GM12801 (cell line): ENCODE measurements around the gene JARID2.

Source experiments
- TF ChIP-seq, protein P1 (sequence below): IDR thresholded peaks from one replicate; pipeline ENCODE4 v1.5.1; 2011; ENCODE audit warnings: control low read depth; ENCODE audit not compliant: insufficient read length; ENCODE audit errors: extremely low read depth

JARID2 gene

DNA sequence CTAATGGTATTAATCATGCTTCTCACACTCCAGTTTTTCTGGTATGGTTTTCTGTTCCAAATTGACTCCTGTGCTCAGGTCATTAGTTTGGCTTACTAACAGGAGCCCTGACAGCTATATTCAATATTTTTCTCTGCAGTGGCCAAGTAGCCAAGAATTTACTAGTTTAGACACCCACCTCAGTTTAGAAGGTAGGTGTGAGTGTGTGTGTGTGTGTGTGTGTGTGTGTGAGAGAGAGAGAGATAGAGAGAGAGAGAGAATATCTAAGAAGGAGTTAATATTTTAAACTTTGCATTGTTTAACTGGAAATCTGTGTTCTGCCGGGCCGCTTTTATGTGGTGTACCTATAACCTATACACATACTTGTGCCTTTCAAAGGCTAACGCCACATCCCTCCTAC is 18.5 kb downstream of the JARID2 start:
- TF ChIP-seq, protein P1, sequence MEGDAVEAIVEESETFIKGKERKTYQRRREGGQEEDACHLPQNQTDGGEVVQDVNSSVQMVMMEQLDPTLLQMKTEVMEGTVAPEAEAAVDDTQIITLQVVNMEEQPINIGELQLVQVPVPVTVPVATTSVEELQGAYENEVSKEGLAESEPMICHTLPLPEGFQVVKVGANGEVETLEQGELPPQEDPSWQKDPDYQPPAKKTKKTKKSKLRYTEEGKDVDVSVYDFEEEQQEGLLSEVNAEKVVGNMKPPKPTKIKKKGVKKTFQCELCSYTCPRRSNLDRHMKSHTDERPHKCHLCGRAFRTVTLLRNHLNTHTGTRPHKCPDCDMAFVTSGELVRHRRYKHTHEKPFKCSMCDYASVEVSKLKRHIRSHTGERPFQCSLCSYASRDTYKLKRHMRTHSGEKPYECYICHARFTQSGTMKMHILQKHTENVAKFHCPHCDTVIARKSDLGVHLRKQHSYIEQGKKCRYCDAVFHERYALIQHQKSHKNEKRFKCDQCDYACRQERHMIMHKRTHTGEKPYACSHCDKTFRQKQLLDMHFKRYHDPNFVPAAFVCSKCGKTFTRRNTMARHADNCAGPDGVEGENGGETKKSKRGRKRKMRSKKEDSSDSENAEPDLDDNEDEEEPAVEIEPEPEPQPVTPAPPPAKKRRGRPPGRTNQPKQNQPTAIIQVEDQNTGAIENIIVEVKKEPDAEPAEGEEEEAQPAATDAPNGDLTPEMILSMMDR: no peak

DNA sequence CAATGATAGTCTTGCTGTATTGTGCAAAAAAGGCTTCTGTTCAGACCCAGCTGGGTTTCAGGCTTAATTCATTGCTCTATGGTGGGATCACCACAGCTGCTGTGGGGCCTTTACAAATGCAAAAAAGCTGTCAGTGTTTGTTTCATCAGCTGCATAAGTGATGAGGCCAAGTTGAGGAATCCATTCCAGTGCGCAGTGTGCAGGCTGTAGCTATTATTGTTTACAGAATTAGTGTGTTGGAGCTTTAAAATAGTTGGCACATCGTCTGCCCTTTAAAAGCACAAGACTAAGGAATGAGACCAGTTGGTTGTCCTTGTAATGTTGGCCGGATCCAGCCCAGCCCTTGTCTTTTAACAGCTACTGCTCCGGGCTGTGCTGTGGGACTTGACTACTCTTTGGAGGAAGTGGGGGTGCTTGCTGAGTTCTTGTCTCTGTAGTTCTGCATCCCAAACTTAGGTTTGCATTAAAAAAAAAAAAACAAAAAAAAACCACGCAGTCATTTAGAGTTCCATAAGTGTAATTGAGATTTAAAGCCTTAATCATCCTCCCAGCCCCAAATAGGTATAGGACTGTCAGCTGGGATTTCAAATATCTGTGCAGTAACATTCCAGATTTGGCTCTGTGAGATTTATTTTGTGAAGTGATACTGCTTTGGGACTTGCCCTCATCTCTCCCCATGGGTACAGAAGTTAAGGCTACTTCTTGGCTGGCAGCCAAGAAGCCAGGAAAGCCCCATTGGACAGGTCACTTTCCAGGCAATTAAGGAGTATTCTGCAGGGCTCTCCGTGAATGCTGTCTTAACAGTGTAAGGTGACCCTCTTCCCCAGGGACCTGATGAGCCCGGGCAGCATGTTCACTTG is 19.3 kb downstream of the JARID2 start:
- TF ChIP-seq, protein P1: no peak

DNA sequence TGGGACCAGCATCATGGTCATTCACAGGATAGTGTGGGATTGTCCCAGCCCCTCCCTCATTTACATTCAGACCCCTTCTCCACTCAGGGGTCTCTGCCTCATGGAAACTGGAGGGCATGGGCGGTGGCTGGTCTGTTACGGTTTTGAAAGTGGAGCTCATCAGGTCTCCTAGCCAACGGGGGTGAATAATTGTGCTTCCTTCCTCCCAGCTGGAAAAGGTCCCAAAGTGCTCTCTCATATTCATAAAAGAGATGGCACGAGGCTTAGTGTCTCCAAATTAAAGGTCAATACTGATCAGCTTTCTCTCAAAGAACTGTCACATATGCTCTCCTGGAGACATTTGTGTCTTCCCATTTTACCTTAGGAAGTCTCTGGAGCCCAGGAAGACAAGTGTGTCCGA is 19.9 kb downstream of the JARID2 start:
- TF ChIP-seq, protein P1: no peak

DNA sequence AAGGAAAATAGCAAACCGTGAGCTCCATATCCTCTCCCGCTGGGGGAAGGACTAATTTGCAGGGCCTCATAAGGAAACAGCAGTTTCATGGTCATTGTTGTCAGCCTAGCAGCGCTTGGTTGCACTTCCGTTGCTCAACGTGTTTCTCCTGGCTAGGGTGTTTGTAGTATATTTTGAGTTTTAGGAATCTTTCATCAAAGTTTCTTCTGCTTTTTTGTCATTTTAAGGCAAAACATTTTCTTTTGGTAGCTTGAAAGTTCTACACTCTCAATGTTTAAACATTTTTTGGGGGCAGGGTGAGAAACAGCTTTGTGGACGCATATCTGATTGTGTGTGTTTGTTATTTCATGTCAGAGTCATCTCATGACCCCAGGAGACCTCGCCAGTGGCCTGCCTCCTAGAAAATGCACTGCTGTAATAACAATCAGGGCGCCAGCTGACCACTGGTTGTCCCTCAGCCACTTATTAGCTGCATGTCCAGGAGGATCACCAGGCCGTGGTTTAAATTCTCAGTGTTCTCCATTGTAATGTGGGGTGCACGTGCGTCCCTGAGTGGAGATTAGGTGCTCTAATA is 20.6 kb downstream of the JARID2 start:
- TF ChIP-seq, protein P1: no peak

DNA sequence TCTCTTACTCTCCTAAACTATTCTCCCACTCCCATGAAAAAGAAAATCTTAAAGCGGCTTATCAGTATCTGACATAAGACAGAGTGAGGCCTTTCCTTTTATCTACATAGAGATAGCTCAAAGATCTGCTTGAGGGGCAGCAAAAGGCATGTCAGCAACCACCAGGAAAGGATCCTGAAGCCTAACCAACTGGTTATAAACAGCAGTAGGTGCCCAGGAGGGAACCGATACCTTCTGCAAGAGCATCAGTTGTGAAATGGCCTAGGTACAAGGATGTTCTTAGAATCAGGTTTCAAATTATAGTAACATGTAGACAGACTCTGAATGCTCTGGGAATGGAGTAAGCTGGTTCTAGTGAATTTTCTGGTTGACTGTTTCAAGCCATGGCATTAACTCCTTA is 21.4 kb downstream of the JARID2 start:
- TF ChIP-seq, protein P1: no peak

DNA sequence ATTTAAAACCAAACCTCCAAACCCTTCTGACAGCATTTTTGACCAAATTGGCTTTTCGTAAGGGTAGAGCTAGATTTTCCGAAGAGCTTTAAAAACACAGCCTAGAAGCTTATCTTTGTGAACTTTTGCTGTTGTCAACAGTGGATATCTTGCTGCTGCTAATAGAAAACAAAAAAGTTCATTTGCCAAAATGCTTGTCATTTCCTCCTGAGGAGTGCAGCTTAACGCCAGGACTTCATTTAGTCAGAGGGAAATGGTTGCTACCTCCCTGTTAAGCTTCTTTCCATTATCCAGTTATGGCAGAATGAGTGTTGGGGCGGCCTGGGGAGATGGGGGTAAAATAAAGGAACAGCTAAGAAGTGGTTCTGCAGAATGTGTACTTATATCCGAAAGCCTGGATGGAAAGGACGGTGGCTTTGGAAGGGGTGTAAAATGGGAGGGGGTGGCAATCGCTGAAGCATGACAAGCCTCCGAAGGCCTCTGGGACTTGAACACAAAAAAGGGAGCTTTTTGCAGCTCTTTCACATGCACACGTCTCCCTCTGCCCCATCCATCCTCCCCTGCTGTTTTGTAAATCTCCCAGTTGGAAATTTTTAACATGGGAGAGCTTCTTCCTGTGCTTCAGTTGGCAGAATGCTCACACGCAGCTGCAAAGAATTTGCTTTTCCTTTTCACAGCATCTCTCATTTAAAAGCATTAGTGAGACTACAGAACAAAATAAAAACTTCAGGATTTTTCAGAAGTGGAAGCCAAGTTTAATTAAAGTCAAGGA is 22.5 kb downstream of the JARID2 start:
- TF ChIP-seq, protein P1: no peak

DNA sequence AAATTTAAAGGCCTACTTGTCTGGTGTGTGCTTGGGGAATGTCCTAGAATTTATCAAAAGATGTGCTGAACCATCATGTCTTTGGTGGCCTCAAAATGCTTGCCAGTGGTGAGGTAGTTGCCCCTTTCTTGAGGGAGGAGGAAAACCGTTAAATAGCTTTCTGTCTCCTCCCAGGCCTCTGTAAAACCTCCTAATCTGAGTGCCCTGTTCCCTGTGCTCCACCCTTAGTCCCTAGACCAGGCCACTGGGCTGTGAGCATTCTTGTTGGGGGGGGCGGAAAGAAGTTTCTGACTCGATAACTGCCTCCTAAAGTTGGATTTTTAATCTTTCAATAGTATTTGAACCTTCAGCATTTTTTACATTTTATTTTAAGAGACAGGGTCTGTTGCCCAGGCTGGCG is 23.1 kb downstream of the JARID2 start:
- TF ChIP-seq, protein P1: no peak
